GM12873 (cell line): ENCODE data around the gene MX2.

ENCODE experiments used
- TF ChIP-seq, protein P1 (sequence below): IDR thresholded peaks from 2 replicates; pipeline ENCODE4 v1.5.1; 2012; ENCODE audit warnings: low read depth, mild to moderate bottlenecking, moderate library complexity, low read length, control low read depth; ENCODE audit not compliant: insufficient read depth; ENCODE audit errors: missing control alignments

The MX2 gene

DNA sequence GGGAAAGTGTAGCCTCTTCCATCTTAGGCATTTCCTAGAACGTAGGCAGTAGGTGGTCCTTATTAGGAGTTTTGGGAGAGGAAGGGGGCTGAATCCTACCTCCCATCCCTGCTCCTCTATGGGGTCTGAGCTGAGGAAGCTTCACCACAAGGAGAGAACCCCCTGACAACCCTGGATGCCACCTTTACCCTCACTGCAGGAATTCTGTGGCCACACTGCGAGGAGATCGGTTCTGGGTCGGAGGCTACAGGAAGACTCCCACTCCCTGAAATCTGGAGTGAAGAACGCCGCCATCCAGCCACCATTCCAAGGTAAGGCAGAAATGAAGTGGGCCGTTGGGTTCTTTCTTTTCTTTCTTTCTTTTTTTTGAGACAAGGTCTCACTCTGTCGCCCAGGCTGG is 65.7 kb downstream of the MX2 start:
- TF ChIP-seq, protein P1, sequence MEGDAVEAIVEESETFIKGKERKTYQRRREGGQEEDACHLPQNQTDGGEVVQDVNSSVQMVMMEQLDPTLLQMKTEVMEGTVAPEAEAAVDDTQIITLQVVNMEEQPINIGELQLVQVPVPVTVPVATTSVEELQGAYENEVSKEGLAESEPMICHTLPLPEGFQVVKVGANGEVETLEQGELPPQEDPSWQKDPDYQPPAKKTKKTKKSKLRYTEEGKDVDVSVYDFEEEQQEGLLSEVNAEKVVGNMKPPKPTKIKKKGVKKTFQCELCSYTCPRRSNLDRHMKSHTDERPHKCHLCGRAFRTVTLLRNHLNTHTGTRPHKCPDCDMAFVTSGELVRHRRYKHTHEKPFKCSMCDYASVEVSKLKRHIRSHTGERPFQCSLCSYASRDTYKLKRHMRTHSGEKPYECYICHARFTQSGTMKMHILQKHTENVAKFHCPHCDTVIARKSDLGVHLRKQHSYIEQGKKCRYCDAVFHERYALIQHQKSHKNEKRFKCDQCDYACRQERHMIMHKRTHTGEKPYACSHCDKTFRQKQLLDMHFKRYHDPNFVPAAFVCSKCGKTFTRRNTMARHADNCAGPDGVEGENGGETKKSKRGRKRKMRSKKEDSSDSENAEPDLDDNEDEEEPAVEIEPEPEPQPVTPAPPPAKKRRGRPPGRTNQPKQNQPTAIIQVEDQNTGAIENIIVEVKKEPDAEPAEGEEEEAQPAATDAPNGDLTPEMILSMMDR: no peak

DNA sequence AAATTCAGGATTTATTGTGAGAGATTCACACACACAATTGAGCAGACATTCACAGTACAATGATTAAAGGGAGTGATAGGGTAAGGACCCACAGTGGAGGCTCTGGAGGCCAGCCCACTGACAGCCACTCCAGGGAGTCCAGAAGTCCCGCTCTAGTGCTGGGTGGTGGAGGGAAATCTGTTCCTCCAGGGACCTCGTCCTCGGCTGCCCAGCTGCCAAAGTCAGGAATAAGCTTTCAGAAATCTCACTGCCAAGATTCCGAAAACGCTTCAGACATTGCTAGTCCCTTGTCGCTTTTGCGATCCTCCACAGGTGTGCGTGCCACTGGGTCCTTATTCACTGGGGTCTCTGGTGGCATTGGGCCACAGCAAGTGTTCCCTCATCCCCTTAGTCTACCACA is 66.5 kb downstream of the MX2 start:
- TF ChIP-seq, protein P1: no peak

GRCh38 chr21:41428847-41429246 is 67.0 kb downstream of the MX2 start:
- TF ChIP-seq, protein P1: no peak

DNA sequence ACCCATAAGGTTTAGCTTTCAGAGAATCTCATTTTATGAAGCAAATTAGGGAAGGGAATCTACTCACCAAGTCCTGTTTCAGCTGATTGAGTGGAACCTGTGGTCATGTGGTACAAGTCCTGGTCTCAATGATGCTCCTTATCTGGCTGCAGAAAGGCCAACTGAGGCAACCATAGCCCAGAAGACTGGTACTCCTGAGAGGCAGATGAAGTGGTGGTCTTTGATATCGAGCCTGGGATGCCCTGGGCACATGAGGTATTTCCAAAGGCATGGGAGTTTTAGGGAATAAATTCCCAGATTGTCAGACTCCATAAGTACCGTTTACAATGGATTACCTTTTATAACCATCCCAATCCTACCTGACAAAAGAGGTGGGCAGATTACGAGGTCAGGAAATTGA is 67.5 kb downstream of the MX2 start:
- TF ChIP-seq, protein P1: no peak

DNA sequence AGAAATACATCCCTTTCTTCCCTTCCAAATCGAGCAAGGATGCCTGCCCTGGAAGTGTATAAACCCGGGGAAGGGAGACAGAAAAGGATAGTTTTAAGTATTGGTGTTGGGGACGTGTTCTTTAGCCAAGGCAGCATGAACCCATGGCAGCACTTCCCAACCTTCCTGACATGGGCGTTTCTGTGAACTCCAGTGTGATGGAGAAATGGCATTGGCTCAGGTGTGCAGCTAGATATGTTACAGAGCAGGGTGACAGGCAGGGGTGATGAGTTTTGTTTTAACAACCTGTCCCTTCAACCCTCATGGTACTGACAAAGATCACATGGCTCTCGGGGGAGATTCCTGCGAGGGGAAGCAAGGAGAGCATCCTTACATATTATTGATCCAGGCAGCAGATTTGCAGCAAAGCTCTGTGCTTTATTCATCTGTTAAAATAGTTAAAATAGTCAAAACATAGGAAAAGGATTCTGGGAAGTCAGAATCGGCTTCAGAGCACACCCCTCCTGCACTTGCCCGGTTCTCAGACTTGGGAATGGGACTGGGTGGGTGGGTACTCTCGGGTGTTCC is 68.2 kb downstream of the MX2 start:
- TF ChIP-seq, protein P1: no peak

- TF ChIP-seq, protein P1: no peak
Observed at GRCh38 chr21:41431788-41432548, 70.1 kb downstream of the MX2 start.

- TF ChIP-seq, protein P1: no peak
Observed at GRCh38 chr21:41432562-41433460, 71.0 kb downstream of the MX2 start.
